ENCODE measurements around the gene HERC4. TPM values are rescaled to one million over a fixed set of nuclear protein-coding genes. Genes with fewer than 3 reads are reported as not detected.

The HERC4 gene
- total RNA-seq, 2 donors from 2014 or later, result 53.8 to 60.1 TPM

DNA sequence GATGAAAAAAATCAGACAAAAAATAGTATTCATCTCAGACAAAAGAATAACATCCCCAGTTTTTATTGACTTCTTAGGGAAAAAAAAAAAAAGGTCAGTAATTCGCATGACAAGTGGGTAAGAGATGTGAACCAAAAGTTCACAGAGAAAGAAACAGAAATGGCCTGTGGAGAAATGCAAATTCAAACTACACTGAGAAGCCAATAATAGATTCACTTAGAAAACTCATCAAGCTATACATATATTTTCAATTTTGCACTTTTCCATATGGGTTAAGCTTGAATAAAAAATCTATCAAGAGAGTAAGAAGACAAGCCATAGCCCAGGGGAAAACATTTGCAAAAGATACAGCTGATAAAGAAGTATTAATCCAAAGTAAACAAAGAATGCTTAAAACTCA lies 28.0 kb downstream of the HERC4 start:
- Histone ChIP-seq H3K27me3 (ENCODE audit: control insufficient read depth, insufficient read depth, low read length, poor library complexity, severe bottlenecking) (no peaks in the 10 kb centered on the region), H3K27ac (ENCODE audit: low read depth, low read length) (no peak overlapping the region), H3K36me3 (ENCODE audit: control insufficient read depth, insufficient read depth, low read length) (peaks cover 11% of the 10 kb centered on the region), H3K9me3 (ENCODE audit: control insufficient read depth, low read length) (no peaks in the 10 kb centered on the region), H3K9ac (ENCODE audit: extremely low read depth, low read length, poor library complexity, severe bottlenecking) (no peak overlapping the region), H3K4me1 (ENCODE audit: control insufficient read depth, insufficient read depth, low read length) (no peaks in the 10 kb centered on the region), H3K4me3 (ENCODE audit: low read length) (no peak overlapping the region)
- Mint-ChIP-seq H3K4me1 (peaks cover 18% of the 10 kb centered on the region), H3K4me3 (no peak overlapping the region), H3K27me3 (ENCODE audit: insufficient read depth) (no peaks in the 10 kb centered on the region), H3K36me3 (ENCODE audit: low read depth) (peaks cover 29% of the 10 kb centered on the region), H3K9me3 (peaks cover 5% of the 10 kb centered on the region), H3K27ac (no peak overlapping the region)
- no peak for DNase-seq
- no peak for TF ChIP-seq CTCF (conservative IDR thresholded peaks at IDR 0.05)
- WGBS, 2 experiments (ENCODE audit: insufficient coverage in 1 of 2, insufficient read length in 1 of 2), result 83 to 100% methylated on average over 1 of the region's 1 CpG

DNA sequence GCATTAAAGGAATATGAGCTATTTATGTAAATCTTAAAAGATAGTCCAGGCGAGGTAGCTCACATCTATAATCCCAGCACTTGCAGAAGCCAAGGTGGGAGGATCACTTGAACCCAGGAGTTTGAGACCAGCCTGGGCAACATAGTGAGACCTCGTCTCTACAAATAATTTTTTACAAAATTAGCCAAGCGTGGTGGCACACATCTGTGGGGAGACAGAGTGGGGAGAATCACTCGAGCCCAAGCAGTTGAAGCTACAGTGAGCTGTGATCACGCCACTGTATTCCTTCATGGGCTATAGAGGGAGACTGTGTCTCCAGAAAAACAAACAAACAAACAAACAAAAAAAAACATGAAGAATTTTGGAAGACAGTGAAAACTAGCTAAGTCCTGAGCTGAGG lies 28.4 kb downstream of the HERC4 start:
- Histone ChIP-seq H3K27me3 (ENCODE audit: control insufficient read depth, insufficient read depth, low read length, poor library complexity, severe bottlenecking) (no peaks in the 10 kb centered on the region), H3K9me3 (ENCODE audit: control insufficient read depth, low read length) (no peaks in the 10 kb centered on the region), H3K4me1 (ENCODE audit: control insufficient read depth, insufficient read depth, low read length) (no peaks in the 10 kb centered on the region), H3K9ac (ENCODE audit: extremely low read depth, low read length, poor library complexity, severe bottlenecking) (no peak overlapping the region), H3K36me3 (ENCODE audit: control insufficient read depth, insufficient read depth, low read length) (peaks cover 11% of the 10 kb centered on the region), H3K27ac (ENCODE audit: low read depth, low read length) (no peak overlapping the region), H3K4me3 (ENCODE audit: low read length) (no peak overlapping the region)
- peak overlapping the region; percentile 11 for H3K27ac Mint-ChIP-seq
- DNase-seq, result no peak
- peaks cover 5% of the 10 kb centered on the region for H3K9me3 Mint-ChIP-seq
- no peak overlapping the region for H3K4me3 Mint-ChIP-seq
- H3K27me3 Mint-ChIP-seq (ENCODE audit: insufficient read depth), result no peaks in the 10 kb centered on the region
- TF ChIP-seq CTCF (conservative IDR thresholded peaks at IDR 0.05), result no peak
- peaks cover 18% of the 10 kb centered on the region for H3K4me1 Mint-ChIP-seq
- 91 to 100% methylated on average over 1 to 5 of the region's 5 CpGs for WGBS, 2 experiments (ENCODE audit: insufficient coverage in 1 of 2, insufficient read length in 1 of 2)
- peaks cover 25% of the 10 kb centered on the region for H3K36me3 Mint-ChIP-seq (ENCODE audit: low read depth)

DNA sequence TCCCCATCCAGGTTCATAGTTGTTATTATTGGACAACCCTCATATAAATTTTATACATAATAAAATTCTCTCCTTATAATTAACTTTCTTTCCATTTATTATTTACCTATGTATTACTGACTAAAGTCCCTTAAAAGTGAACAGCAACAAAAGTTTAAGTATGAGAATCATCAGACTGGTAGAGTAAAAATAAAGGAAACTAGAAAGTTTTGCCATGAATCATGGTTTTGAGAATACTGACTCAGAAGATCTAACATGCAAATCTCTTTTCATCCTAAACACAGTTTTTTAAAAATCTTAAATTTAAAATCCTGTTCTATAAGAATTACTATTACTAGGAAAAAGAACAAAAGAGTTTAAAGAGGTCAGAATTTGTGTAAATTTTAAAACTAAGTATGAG lies 32.1 kb downstream of the HERC4 start:
- Mint-ChIP-seq H3K4me3 (no peak overlapping the region), H3K36me3 (ENCODE audit: low read depth) (peaks cover 23% of the 10 kb centered on the region), H3K27ac (no peak overlapping the region), H3K4me1 (peaks cover 12% of the 10 kb centered on the region), H3K9me3 (peaks cover 5% of the 10 kb centered on the region), H3K27me3 (ENCODE audit: insufficient read depth) (no peaks in the 10 kb centered on the region)
- peaks cover 12% of the 10 kb centered on the region for H3K36me3 ChIP-seq (ENCODE audit: control insufficient read depth, insufficient read depth, low read length)
- no peak for DNase-seq
- no peaks in the 10 kb centered on the region for H3K27me3 ChIP-seq (ENCODE audit: control insufficient read depth, insufficient read depth, low read length, poor library complexity, severe bottlenecking)
- no peak overlapping the region for H3K4me3 ChIP-seq (ENCODE audit: low read length)
- no peak overlapping the region for H3K27ac ChIP-seq (ENCODE audit: low read depth, low read length)
- no peak overlapping the region for H3K9ac ChIP-seq (ENCODE audit: extremely low read depth, low read length, poor library complexity, severe bottlenecking)
- H3K9me3 ChIP-seq (ENCODE audit: control insufficient read depth, low read length), result no peaks in the 10 kb centered on the region
- no peaks in the 10 kb centered on the region for H3K4me1 ChIP-seq (ENCODE audit: control insufficient read depth, insufficient read depth, low read length)
- TF ChIP-seq CTCF (conservative IDR thresholded peaks at IDR 0.05), result no peak
